HG02852 (cell line): Measurements from ENCODE around the gene OXSR1.
"Not testable (repeated sequence)": the region's sequence is repeated elsewhere in the genome, so short reads cannot be mapped to it uniquely, and the experiment has no call there.

Source experiments
- ATAC-seq: cut with Tn5 transposase; IDR thresholded peaks from one replicate; pipeline ENCODE4 v1.9.1; 2021; ENCODE audit warnings: mild to moderate bottlenecking, moderate library complexity; ENCODE audit not compliant: unreplicated experiment

Gene OXSR1

DNA sequence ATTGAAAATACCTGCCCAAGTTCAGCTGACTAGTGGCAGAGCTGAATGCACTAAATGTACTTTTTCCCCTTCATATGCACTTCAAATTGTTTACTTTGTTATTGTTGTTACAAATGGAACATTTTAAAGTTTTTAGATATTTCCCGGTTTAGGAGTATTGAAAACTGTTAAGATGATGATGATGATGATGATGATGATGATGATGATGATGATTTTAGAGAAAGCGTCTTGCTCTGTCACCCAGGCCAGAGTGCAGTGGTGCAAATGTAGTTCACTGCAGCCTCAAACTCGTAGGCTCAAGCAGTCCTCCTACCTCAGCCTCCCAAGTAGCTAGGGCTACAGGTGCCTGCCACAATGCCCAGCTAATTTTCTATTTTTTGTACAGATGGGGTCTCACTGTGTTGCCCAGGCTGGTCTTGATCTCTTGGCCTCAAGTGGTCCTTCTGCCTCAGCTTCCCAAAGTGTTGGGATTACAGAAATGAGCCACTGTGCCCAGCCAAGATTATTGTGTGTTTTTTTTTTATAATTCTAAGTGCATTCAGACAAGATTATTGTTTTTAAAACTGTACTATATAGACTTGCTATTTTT, 54.4 kb downstream of the OXSR1 start:
- no peak for ATAC-seq

DNA sequence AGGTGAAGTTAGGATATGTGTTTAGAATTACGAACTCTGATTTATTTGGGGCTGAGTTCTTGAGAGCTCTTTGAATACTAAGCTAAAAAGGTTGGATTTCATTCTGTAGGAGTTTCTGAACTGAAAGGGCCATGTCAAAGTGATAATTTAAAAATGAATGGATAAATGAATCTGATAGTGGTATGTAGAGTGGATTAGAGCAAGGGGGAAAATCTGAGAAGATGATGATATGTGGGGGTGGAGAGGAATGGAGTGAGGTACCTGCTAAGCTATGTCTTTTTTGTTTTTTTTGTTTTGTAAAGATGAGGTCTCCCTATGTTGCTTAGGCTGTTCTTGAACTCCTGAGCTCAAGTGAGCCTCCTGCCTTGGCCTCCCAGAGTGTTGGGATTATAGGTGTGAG, 55.7 kb downstream of the OXSR1 start:
- no peak for ATAC-seq

DNA sequence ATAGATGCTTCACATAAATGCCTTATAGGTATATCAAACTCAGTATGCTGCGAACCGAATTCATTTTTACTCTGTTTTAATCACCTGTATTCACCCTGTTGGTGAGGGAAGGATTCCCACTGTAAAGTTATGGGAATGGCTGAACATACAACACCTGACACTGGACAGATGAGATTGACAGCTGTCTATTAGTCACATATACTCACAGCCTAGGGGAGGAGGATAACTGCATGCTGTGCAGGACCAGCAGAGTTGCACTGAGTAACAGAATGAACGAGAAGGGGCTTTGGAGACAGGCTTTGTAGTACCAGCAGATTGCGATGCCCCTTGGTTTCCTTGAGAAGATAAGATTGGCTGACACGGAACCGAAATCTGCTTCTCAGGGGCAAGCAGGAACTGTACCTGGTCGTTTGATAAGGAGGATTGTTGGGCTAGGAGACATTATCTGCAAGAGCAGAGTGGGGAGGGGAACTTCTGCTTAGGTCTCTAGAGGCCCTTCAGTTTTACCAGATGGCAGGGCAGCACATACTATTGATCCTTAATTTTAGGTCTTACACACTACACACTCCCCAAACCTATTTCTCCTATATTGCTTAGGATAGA, 56.8 kb downstream of the OXSR1 start:
- no peak for ATAC-seq

DNA sequence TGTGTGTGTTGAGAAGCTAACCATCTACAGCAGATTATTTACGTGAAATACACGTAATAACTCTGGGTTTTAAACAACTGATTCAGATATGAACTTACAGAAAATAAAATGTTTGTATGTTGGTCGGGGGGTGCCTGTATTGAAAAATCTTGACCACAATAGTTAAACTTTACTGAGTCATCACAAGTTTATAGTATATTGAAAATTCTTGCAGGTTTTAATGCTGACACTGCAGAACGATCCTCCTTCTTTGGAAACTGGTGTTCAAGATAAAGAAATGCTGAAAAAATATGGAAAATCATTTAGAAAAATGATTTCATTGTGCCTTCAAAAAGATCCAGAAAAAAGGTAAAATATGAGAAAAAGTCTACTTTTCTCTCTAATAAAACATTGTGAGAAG, 59.0 kb downstream of the OXSR1 start:
- no peak for ATAC-seq

DNA sequence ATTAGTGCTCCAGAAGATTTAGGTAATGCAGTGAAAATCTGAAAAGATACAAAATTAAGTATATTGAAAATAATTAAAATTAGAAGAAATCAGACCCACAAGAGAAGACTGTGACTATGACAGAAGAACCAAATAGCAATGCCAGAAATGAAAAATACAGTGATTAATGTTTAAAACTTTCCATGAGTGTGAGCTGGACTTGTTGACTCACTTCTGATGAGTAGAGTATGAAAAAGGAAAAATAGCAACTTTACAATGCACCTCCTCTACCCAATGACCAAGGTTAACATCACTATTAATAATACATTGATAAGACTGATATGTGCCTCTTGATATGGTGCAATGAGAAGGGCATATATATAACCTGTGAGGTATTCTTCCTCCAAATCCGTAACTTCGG, 60.9 kb downstream of the OXSR1 start:
- ATAC-seq, result no peak

DNA sequence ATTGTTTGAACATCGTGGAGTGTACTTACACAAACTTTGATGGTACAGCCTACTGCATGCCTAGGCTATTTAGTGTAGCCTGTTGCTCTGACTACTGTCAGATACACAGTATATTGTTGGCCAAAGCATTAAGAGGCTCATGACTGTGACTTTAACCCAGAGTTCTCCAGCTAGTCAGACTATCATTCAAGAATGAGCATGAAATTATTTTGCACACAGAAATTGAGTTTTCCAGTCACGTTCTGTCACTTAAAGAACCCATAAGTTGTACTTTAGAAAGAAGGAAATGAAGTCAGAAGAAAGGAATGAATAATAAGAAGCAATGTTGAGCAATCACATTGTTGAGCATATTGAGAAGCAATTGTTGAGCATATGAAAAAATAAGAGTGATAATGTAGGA, 62.7 kb downstream of the OXSR1 start:
- no peak for ATAC-seq

DNA sequence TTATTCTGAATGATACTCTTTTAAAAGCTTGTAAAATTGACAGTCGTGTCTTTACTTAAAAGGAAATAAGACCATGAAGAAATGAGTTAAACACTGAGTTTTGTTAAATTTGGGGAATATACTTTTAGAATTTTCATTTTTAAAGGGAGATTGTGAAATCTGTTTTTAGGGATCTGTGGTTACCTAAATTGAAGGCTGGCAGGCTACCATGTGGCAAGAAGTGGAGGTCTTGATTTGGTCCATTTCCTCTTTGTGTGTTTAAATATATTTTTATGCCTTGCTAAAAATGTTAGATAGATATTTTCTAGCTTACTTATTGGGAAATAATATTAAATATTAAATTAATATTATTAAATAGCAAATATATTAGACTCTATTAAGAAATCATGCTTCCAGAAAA, 63.7 kb downstream of the OXSR1 start:
- no peak for ATAC-seq

DNA sequence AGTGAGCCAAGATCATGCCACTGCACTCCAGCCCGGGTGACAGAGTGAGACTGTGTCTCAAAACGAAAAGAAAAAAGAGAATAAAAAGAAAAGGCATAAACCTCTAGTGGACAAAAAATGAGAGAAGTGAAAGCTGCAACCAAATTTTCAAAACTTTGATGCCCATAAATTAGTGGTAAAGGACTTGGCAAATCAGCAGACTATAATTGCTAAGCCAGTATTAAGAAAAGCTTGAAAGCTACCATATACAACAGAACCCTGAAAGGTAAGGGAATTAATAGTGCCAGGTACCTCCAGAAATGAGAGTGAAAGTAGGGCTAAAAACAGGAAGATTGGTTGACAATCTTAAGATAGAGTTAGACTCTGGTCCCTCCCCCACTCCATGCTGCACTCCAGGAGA, 67.4 kb downstream of the OXSR1 start:
- no peak for ATAC-seq

DNA sequence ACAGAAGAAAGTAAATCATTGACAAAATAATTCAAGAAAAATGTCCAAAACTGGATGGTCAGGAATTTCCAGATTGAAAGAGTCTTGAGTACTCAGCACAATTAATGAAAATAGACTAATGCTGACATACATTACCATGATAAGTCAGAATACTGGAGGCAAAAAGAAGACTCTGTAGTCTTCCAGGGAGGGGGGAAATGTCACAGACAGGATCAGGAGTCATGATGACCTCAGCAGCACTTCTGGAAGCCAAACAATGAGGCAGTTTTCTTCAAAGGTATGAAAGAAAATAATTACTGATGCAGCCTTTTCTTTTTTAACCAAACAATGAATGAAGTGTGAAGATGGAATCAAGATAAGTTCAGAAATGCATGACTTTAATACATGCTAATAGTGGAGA, 70.1 kb downstream of the OXSR1 start:
- ATAC-seq, result no peak

DNA sequence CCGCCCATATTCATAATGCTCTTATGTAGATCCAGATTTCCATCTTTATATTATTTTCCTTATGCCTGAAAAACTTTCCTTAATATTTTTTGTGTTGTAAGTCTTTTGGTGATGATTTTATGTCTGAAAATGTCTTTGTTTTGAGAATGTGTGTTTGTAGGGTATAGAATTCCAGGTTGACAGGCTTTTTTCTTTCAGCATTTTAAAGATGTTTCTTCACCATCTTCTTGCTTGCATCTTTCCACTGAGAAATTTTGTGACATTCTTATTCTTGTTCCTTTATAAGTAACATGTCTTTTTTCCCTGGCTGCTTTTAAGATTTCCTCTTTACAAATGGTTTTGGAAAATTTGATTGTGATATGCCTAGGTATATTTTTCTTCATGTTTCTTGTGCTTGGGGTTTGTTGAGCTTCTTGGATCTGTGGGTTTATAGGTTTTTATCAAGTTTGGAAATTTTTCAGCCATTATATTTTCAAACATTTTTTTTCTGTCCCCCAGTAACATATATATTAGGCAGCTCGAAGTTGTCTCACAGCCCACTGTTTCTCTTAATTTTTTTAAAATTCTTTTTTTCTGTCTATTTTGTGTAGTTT, 73.2 kb downstream of the OXSR1 start:
- no peak for ATAC-seq

DNA sequence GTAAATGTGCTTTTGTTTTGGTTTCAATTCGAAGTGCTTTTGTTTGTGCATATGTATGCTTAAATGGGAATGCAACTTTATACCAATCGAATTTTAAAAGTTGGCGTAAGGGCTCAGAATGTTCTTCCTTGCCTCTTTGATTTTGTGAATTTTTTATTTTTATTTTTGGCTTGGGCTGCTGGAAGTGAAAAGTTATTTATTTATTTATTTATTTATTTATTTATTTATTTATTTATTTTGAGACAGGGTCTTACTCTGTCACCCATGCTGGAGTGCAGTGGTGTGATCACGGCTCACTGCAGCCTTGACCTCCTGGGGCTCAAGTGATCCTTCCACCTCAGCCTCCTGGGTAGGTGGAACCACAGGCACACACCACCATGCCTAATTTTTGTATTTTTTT, 77.5 kb downstream of the OXSR1 start:
- not testable (repeated sequence) for ATAC-seq

DNA sequence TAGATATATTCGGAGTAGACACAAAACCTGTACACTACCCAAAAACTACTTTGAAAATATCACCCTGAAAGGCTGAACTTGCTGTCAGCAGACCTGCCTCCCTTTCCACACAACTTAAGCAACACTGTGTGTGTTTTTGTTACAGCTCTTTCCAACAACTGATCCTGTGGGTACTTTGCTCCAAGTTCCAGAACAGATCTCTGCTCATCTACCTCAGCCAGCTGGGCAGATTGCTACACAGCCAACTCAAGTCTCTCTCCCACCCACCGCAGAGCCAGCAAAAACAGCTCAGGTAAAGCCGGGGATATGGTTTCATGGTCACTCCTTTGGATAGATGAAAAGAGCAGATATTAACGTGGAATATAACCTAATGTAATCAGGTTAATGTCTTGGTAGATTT, 80.6 kb downstream of the OXSR1 start:
- no peak for ATAC-seq

DNA sequence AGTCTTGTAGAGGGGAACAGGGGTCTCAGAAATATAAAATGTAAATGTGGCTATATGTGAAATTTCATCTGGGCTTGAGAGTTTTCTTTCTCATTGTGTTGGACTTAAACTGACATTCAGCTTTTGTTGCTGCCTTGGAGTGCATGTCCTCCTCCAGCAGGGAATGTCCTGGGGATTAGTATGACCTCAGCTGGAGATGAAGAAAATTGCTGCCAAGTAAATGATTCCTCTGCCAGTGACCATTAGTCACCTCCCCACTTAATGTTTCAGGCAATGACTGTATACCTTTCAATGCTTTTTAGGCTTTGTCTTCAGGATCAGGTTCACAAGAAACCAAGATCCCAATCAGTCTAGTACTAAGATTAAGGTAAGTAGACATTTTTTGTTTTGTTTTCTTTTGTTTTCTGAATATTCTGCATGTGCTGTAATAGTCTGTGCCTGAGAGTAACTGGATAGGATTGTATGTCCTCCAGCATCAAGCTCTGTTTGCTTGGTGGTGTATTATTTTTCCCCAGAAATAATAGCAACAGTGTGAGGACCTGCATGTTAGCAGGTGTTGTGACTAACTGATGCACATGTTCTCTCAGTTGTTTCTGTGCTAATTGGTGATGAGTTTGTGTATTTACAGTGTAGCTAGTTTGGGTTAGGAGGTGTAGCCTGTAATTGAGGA, 82.2 kb downstream of the OXSR1 start:
- ATAC-seq, result no peak

DNA sequence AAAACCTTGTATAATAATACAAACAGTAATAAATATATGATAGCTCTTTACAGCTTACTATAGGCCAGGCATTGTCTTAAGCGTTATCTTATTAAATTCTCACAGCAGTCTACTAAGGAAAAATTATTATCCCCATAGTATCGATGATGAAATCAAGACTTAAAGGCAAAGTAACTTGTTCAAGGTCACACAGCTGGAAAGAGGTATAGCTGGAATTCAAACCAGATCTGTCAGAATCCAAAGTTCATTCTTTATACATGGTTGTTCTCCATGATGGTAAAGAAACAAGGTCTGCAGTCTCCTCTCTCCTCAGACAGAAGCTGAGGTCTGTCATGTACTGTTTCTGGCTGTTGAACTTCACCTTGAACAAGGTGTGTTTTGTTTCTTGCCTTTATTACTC, 84.9 kb downstream of the OXSR1 start:
- no peak for ATAC-seq

DNA sequence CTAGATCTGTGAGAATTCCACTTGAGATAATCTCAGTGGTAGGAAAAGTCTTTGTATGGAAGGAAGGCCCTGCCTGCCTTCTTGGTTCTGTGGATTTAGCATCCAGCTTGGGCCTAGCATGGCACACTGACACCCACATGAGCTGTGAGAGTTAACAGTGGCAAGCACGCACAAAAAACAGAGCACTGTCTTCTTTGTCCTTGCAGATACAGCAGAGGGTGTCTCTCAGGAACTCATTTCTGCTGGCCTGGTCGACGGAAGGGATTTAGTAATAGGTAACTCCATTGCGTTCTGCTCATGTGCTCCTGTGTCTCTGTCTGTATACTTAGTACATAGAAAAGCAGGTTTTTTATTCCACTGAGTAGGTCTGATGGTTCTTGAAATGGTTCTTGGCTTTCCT, 85.9 kb downstream of the OXSR1 start:
- ATAC-seq, result no peak

DNA sequence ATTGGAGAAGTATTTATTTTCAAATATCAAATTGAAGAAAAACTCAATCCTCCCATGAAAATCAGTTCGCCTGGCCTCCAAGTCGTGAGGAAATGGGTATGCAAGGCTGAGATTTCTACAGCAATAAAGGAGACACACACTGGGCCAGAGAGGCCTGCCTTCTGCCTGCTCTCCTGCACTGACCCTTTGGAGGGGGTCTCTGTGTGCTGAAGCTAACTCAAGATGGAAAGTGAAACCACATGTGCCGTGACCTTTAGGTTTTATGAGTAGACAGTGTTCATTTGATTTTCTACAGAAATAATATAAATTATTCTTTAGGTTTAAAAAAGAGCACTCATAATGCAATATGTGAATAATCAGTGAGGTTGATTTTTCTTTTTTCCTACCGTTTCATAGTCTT, 88.4 kb downstream of the OXSR1 start:
- no peak for ATAC-seq

DNA sequence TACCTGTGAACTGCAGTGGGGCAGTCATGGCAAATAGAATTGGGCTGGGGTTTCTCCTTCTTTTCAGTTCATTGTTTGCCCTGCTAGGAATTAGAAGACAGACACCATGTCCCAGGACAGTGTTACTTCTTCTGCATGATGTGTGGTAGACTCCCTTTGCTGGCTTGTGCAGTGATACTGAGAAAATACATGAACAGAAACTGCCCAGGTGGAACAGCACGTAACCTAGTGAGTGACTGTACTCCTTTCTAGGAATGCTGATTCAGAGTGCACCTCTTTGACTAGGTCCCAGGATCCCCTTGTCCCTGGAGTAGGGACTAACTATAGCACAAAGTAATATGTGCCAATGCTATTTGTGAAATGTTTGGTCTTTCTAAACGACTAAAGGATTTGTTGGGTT, 89.5 kb downstream of the OXSR1 start:
- no peak for ATAC-seq

DNA sequence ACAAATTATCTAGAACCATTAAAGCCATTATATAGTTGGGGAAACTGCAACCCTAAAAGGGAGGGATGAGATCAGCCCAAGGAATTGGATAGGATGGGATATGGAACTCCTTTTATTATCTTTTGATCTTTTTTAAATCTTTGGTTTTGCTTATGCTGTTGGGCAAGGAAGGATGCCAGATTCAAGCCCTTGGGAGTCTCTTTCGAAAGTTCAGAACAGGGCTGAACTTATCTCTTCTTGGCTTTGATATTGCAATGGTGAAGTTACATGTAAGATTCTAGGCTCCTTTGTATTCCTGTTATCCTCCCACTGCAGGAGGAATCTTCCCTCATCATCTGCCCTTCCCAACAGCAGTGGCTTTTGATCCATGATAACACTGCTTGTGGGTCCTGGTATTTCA, 90.3 kb downstream of the OXSR1 start:
- no peak for ATAC-seq

DNA sequence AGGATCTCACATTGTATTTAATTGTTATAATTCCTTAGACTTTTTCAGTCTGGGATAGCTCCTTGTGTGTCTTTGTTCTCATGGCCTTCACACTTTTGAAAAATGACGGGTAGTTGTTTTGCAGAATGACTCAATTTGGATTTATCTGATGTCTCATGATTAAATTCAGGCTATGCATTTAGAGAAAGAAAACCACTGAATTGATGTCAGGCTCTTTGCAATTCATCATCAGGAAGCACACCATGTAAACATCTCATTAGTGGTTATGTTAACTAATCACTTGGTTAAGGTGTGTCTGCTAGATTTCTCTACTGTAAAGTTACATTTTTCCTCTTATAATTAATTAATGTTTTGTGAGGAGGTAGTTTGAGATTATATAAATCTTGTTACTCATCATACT, 92.2 kb downstream of the OXSR1 start:
- no peak for ATAC-seq

DNA sequence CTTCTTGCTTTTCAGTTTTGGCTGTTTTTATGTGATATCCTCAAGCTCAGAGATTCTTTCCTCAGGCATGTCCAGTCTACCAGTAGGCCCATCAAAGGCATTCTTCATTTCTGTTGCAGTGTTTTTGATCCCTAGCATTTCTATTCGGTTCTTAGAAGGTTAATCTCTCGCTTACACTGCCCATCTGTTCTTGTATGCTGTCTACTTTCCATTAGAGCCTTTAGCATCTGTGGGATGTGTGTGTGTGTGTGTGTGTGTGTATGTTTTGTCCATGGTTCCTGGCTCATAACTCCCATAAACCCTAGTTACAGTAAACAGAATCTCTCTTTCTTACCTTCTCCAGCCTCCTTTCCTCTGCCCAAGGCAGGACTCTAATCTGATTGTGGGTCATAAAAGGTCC, 95.1 kb downstream of the OXSR1 start:
- ATAC-seq, result no peak

DNA sequence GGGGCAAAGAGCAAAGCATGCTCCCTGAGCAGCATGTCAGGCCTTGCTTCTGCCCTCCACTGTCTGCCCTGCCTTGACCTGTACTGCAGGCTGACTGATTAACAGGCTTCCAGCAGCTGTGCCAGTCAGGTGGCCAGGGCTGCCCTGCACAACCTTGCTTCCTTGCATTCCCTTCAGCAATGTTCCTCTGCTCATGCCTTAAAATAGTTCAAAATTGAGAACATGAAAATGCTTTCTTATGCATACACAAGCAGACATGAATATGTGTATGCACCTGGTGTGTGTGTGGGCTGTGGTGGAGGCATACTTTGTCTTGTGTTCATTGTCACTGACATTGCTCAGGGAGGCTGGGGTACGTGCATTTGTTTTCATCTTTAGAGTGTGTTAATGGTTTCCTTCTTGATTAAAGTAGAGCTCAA, 99.0 kb downstream of the OXSR1 start:
- ATAC-seq, result no peak

DNA sequence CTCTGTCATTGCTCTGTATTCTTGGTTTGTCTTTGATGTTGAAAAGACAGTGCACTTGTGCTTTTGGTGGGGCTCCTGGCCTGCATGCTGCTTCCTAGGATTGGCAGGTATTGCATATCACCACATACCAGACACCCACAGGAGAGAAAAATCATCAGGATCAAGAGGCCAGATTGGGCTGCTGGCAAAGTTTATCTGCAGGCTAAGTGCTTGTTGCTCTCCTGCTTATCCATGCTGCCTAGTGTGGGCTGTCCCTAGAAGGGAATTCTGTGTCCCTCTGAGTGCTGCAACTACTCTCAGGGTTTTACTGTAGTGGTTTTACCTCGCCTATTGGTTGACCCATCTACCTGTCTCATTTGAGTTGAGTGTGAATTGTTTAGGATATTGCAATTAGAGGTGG, 99.4 kb downstream of the OXSR1 start:
- ATAC-seq, result no peak
